ENCODE results near the gene CPEB2.

DNA sequence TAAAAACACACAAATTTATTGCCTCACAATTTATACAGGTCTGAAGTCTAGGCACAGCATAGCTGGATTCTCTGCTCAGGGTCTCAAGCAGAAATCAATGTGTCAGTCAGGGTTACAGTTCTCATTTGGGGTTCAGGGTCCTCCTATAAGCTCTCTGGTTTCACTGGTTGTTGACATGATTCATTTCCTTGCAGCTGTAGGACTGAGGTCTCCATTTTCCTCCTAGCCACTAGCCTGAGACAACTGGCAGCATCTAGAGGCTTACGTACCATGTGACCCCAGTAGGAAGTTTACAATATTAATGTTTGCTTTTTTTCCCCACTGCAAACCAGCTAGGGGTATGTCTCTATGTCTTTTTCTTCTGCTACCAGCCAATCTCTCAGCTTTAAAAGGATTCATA is 102.5 kb downstream of the CPEB2 start:
- no peak for TF ChIP-seq HCFC1 (IDR thresholded peaks at IDR 0.05; ENCODE audit: low read depth, low read length)
- no peak for TF ChIP-seq NR2C1 (IDR thresholded peaks at IDR 0.05)
- no peak for TF ChIP-seq NR2C1 (tag; IDR thresholded peaks at IDR 0.05)
- no peak for TF ChIP-seq SRF (CRISPR knock-in tag; IDR thresholded peaks at IDR 0.05)
- no peak for TF ChIP-seq ZNF146 (CRISPR knock-in tag; IDR thresholded peaks at IDR 0.05; ENCODE audit: unreplicated experiment)
- no peak for TF ChIP-seq TBP (optimal IDR thresholded peaks at IDR 0.05; ENCODE audit: low read depth, low read length)
